ENCODE results near the gene NEURL2. TPM values are rescaled to one million over a fixed set of nuclear protein-coding genes. Genes with fewer than 3 reads are reported as not detected.

Gene NEURL2
- total RNA-seq, 3 donors from 2014 or later, result 7.5 to 9.7 (median 8.8) TPM

DNA sequence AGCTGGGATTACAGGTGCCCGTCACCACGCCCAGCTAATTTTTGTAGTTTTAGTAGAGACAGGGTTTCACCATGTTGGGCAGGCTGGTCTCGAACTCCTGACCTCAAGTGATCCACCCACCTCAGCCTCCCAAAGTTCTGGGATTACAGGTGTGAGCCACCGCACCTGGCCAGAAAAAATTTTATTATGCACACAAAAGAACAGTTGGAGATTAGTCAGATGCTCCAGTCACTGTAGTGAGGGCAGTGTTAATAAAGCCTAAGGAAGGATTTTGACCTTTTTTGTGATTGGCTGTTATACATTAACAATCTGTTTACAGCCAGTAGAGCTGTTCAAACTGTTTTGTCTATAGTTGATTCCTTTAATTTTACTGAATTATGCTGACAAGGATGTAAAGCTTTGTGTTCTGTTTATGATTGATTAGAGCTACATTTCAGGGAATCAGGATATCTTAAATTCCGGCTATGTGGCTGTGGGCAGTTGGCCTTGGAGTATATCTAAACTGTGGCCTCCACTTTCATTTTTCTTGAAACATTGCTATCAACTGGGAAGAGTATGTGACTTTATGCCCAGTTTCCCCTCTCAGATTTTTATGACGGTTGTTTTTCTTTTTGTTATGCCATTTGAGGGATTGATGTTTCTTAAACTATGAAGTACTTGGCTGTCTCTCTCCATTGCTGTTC, 23.7 kb downstream of the NEURL2 start:
- Histone ChIP-seq H3K27ac (no peak overlapping the region), H3K9me3 (no peaks in the 10 kb centered on the region), H3K36me3 (no peaks in the 10 kb centered on the region), H3K27me3 (no peaks in the 10 kb centered on the region), H3K4me3 (no peak overlapping the region), H3K4me1 (no peaks in the 10 kb centered on the region)
- intact Hi-C loops (cut with DNase I; ENCODE audit: low total_unique reads), result no loop called here
- no peak for DNase-seq (ENCODE audit: low spot score in 2 of 2)
- no peak for TF ChIP-seq POLR2A (IDR thresholded peaks at IDR 0.05)
- TF ChIP-seq POLR2AphosphoS5 (IDR thresholded peaks at IDR 0.05), result no peak
- TF ChIP-seq, protein P1, sequence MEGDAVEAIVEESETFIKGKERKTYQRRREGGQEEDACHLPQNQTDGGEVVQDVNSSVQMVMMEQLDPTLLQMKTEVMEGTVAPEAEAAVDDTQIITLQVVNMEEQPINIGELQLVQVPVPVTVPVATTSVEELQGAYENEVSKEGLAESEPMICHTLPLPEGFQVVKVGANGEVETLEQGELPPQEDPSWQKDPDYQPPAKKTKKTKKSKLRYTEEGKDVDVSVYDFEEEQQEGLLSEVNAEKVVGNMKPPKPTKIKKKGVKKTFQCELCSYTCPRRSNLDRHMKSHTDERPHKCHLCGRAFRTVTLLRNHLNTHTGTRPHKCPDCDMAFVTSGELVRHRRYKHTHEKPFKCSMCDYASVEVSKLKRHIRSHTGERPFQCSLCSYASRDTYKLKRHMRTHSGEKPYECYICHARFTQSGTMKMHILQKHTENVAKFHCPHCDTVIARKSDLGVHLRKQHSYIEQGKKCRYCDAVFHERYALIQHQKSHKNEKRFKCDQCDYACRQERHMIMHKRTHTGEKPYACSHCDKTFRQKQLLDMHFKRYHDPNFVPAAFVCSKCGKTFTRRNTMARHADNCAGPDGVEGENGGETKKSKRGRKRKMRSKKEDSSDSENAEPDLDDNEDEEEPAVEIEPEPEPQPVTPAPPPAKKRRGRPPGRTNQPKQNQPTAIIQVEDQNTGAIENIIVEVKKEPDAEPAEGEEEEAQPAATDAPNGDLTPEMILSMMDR (IDR thresholded peaks at IDR 0.05), result no peak

DNA sequence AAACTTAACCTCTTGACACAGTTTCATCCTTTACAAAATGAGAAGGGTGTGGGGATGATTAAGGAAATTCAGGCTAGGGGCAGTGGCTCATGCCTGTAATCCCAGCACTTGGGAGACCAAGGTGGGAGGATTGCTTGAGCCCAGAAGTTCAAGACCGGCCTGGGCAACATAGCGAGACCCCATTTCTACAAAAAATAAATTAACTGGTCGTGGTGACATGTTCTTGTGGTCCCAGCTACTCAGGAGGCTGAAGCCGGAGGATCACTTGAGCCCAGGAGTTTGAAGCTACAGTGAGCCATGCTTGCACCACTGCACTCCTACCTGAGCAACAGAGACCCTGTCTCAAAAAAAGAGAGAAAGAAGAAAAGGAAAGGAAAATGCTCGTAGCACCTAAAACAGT, 24.6 kb downstream of the NEURL2 start:
- no peaks in the 10 kb centered on the region for H3K36me3 ChIP-seq
- no peaks in the 10 kb centered on the region for H3K27me3 ChIP-seq
- H3K4me1 ChIP-seq, result no peaks in the 10 kb centered on the region
- H3K4me3 ChIP-seq, result no peak overlapping the region
- no peaks in the 10 kb centered on the region for H3K9me3 ChIP-seq
- DNase-seq (ENCODE audit: low spot score in 2 of 2), result no peak
- H3K27ac ChIP-seq, result no peak overlapping the region
- TF ChIP-seq POLR2AphosphoS5 (IDR thresholded peaks at IDR 0.05) (no peak), POLR2A (IDR thresholded peaks at IDR 0.05) (no peak)
- TF ChIP-seq, protein P1 (IDR thresholded peaks at IDR 0.05), result no peak
- intact Hi-C loops (cut with DNase I; ENCODE audit: low total_unique reads), result no loop called here

DNA sequence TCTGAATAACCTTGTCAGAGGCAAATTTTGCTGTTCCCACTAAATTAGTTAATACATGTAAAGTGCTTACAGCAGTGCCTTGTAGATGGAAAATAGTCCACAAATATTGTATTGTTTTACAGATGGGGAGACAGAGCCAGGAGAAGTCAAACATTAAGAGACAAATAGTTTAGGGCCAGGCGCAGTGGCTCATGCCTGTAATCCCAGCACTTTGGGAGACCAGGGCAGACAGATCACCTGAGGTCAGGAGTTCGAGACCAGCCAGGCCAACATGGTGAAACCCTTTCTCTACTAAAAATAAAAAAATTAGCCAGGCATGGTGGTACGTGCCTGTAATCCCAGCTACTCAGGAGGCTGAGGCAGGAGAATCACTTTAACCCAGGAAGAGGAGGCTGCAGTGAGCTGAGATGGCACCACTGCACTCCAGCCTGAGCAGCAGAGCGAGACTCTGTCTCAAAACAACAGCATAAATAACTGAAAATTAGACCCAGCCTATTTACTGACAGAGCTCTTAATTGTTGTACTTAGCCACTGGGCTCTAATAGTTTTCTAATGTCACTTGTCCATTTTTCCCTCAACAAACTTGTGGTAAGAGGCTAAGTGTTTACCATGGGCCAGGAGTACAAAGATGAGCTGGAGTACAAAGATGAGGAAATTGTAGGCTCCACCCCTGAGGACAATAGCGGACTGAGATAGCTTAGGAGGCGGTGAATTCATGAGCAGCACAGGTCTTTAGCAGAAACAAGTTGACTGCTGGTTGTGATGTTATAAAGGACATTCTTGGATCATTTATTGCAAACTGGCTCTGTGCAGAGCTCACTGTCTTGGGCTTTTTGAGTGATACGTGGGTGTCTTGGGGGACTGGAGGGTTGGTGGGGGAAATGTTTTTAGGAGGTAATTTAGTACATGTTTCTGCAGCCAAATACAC, 27.2 kb downstream of the NEURL2 start:
- Histone ChIP-seq H3K27me3 (no peaks in the 10 kb centered on the region), H3K4me1 (no peaks in the 10 kb centered on the region), H3K4me3 (no peak overlapping the region), H3K36me3 (no peaks in the 10 kb centered on the region), H3K9me3 (no peaks in the 10 kb centered on the region), H3K27ac (no peak overlapping the region)
- no peak for TF ChIP-seq POLR2AphosphoS5 (IDR thresholded peaks at IDR 0.05)
- no peak for TF ChIP-seq POLR2A (IDR thresholded peaks at IDR 0.05)
- TF ChIP-seq, protein P1 (IDR thresholded peaks at IDR 0.05), result no peak
- DNase-seq (ENCODE audit: low spot score in 2 of 2), result no peak
- intact Hi-C loops (cut with DNase I; ENCODE audit: low total_unique reads), result no loop called here

DNA sequence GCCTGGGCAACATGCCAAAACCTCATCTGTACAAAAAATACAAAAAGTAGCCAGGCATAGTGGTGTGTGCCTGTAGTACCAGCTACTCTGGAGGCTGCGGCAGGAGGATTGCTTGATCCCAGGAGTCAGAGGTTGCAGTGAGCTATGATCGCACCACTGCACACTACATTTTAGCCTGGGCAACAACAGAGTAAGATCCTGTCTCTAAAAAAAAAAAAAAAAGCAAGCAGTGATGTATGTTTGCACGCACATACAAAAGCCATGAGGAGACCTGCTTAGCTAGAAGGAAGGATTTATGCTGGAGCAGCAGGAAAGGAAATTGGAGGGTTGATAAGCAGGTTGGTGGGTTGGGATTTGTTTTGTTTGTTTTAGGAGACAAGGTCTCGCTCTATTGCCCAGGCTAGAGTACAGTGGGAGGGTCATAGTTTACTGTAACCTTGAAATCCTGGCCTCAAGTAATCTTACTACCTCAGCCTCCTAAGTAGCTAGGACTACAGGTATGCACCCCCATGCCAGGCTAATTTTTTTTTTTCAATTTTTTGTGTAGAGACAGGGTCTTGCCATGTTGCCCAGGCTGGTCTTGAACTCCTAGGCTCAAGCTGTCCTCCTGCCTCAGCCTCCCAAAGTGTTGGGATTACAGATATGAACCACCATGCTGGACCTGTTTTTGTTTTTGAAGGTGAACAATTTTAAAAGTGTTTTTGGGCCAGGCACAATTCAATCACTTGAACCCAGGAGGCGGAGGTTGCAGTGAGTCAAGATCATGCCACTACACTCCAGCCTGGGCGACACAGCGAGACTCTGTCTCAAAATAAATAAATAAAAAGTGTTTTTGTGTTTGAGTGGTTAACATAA, 29.6 kb downstream of the NEURL2 start:
- no peaks in the 10 kb centered on the region for H3K36me3 ChIP-seq
- H3K9me3 ChIP-seq, result no peaks in the 10 kb centered on the region
- no peak overlapping the region for H3K27ac ChIP-seq
- intact Hi-C loops (cut with DNase I; ENCODE audit: low total_unique reads), result no loop called here
- TF ChIP-seq POLR2A (IDR thresholded peaks at IDR 0.05), result no peak
- TF ChIP-seq, protein P1 (IDR thresholded peaks at IDR 0.05), result no peak
- TF ChIP-seq POLR2AphosphoS5 (IDR thresholded peaks at IDR 0.05), result no peak
- no peak for DNase-seq (ENCODE audit: low spot score in 2 of 2)
- H3K27me3 ChIP-seq, result no peaks in the 10 kb centered on the region
- peaks cover 0 to 5% of the 10 kb centered on the region in 2 donors for H3K4me1 ChIP-seq
- H3K4me3 ChIP-seq, result no peak overlapping the region
